ENCODE results near the gene NEK7.

NEK7 gene

DNA sequence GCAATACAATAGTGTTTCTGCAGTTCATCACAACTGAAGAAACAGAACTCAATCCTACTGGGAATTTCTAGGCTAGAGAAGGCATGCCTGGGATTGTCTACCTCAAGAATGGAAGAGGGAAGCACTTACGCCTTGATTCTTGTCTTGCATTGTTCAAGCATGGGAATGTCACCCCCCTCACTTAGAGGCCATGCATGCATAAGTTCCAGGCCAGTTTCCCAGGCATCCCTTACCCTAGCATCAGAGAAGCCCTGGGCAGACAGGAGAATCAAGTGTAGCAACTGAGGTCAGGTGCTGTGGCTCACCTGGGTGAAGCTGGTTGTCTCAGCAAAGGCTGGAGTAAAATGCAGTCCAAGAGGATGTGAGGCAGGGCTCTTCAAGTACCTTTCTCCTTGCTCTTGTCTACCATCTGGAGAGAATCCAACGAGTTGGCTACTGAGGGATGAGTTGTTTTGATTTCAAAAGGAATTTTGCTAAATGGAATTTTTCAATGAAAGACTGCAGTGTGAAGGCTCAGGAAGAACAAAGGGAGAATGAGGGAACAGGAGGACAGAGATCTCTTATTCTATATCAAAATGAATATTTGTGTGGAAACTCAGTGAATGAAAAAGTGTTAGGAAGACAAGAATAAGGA, 174.3 kb downstream of the NEK7 start:
- ChIA-PET CTCF (no interaction called here), POLR2A (ENCODE audit: low non-redundant PET) (no interaction called here)
- DNase-seq (ENCODE audit: low spot score), result no peak
- TF ChIP-seq, protein P1, sequence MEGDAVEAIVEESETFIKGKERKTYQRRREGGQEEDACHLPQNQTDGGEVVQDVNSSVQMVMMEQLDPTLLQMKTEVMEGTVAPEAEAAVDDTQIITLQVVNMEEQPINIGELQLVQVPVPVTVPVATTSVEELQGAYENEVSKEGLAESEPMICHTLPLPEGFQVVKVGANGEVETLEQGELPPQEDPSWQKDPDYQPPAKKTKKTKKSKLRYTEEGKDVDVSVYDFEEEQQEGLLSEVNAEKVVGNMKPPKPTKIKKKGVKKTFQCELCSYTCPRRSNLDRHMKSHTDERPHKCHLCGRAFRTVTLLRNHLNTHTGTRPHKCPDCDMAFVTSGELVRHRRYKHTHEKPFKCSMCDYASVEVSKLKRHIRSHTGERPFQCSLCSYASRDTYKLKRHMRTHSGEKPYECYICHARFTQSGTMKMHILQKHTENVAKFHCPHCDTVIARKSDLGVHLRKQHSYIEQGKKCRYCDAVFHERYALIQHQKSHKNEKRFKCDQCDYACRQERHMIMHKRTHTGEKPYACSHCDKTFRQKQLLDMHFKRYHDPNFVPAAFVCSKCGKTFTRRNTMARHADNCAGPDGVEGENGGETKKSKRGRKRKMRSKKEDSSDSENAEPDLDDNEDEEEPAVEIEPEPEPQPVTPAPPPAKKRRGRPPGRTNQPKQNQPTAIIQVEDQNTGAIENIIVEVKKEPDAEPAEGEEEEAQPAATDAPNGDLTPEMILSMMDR (conservative IDR thresholded peaks at IDR 0.05; ENCODE audit: low read depth), result no peak
- H3K27ac ChIP-seq, result no peak overlapping the region

DNA sequence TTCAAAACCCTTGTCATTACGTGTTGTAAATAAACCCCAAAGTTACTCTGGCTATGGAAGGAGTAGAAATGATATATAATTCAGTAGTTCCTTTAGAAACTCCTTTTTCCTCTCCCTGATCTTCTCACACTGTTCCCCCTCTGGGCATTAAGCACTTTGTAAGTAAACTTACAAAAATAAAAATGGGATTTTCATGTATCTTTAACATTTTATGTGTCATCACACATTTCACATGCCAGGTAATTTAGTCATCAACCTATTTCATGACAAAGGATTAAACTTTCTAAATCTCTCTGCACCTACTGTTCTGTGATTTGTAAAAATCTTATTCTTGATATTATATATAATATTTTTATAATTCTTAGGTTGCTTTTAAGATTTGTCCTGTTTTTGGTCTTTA, 176.9 kb downstream of the NEK7 start:
- TF ChIP-seq, protein P1 (conservative IDR thresholded peaks at IDR 0.05; ENCODE audit: low read depth), result no peak
- ChIA-PET CTCF (interaction anchor here (0.6 to 1.8 kb wide), 3 partner anchors 12 to 833 kb away, joined by 3 to 7 read pairs (median 3); no protein-coding TSS in a partner anchor), POLR2A (ENCODE audit: low non-redundant PET) (no interaction called here)
- peak; percentile 53 for DNase-seq (ENCODE audit: low spot score)
- no peak overlapping the region for H3K27ac ChIP-seq

DNA sequence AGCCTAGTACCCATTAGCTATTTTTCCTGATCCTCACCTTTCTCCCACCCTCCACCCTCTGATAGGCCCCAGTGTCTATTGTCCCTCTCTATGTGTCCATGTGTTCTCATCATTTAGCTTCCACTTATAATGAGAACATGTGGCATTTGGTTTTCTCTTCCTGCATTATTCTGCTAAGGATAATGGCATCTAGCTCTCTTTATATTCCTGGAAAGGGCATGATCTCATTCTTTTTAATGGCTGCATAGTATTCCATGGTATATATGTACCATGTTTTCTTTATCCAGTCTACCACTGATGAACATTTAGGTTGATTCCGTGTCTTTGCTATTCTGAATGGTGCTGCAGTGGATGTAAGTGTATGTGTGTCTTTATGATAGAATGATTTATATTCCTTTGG, 178.9 kb downstream of the NEK7 start:
- TF ChIP-seq, protein P1 (conservative IDR thresholded peaks at IDR 0.05; ENCODE audit: low read depth), result no peak
- CTCF ChIA-PET, result no interaction called here
- DNase-seq (ENCODE audit: low spot score), result no peak
- POLR2A ChIA-PET (ENCODE audit: low non-redundant PET), result interaction anchor here (0.7 kb wide), 1 partner anchor 41 kb away, joined by 3 read pairs; no protein-coding TSS in a partner anchor
- H3K27ac ChIP-seq, result no peak overlapping the region

DNA sequence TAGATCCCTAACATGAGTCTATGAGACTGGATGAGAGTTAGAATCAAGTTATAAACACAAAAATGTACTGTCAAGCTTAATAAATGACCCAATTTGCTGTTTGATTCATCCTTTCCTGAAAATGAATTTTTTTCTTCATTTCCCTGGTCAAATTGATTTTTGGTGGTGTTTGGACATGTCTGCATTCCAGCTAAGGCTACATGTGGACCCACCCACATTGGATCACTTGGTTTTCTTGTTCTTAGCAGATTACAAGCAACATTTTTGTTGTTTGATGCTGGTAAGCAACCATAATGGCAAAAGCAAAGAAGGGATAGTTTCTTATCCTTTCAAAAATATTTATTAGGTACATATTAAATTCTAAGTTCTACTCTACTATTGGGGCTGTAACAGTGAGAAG, 181.1 kb downstream of the NEK7 start:
- TF ChIP-seq, protein P1 (conservative IDR thresholded peaks at IDR 0.05; ENCODE audit: low read depth), result no peak
- CTCF ChIA-PET, result no interaction called here
- no peak overlapping the region for H3K27ac ChIP-seq
- POLR2A ChIA-PET (ENCODE audit: low non-redundant PET), result no interaction called here
- DNase-seq (ENCODE audit: low spot score), result peak; percentile 53

DNA sequence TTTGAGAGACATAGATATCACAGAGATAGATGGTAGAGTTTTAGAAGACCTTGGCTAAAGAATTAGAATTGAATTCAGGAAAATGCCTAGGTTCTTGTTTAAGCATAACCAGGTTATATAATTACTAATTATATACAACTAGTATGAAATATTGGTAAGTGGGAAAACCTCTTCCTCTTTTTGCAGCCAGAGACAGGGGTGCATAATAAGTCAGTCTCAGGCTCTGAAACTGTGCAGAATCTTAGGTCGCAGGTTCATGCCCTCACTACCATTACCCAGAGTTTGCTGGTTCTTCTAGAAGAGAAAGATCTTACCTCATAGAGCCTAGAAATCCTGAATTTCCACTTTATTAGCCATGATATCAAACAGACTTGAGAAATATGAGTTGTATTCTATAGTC, 183.3 kb downstream of the NEK7 start:
- TF ChIP-seq, protein P1 (conservative IDR thresholded peaks at IDR 0.05; ENCODE audit: low read depth), result no peak
- CTCF ChIA-PET, result no interaction called here
- DNase-seq (ENCODE audit: low spot score), result no peak
- POLR2A ChIA-PET (ENCODE audit: low non-redundant PET), result no interaction called here
- no peak overlapping the region for H3K27ac ChIP-seq

DNA sequence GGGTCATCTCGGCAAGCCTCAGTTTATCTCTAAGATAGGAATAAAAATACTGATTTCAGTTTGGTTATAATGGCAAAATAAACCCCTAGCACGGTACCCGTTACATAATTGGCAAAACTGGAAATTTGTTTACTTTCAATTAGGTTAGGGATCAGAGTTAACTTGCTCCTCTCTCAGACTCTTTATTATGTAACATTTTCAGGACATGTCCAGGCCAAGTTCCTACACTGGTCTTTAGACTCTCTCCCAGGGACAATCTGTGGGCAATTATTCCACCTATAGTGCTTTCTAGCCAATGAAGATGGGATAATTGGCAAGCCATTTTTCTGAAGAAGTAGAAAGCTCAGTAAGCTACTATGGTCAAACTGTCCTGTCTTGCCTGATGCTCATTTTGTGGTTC, 189.4 kb downstream of the NEK7 start:
- ChIA-PET CTCF (interaction anchor here (0.6 to 1.1 kb wide), 4 partner anchors 12 to 1311 kb away, joined by 3 to 7 read pairs (median 4); no protein-coding TSS in a partner anchor), POLR2A (ENCODE audit: low non-redundant PET) (no interaction called here)
- DNase-seq (ENCODE audit: low spot score), result no peak
- no peak overlapping the region for H3K27ac ChIP-seq
- TF ChIP-seq, protein P1 (conservative IDR thresholded peaks at IDR 0.05; ENCODE audit: low read depth), result no peak

All from RWPE1 (cell line).